ENCODE measurements around the gene CLTRN.

DNA sequence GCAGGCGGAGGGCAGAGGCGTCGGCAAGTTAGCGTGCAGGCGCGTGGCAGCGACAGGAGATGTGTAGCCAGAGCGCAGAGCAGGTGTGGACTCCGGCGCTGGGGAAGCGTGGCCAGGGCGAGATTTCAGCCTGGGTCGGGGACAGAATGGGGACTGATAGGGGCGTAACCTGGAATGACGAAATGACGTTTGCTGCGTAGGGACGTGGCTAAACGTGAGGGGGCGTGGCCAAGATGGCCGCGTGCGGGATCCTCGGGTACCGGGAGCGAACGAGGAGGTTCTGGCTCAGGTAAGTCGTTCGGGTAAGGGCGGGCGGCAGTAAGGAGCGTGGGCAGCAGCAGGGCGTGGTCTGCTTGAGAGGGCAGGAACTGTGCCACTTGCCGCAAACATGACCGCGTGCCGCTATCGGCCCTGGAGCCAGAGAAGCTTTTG lies 10.9 kb upstream of the CLTRN start:
- TF ChIP-seq EZH2 (IDR thresholded peaks at IDR 0.05; ENCODE audit: low read length, unreplicated experiment), result no peak
- TF ChIP-seq, protein P1, sequence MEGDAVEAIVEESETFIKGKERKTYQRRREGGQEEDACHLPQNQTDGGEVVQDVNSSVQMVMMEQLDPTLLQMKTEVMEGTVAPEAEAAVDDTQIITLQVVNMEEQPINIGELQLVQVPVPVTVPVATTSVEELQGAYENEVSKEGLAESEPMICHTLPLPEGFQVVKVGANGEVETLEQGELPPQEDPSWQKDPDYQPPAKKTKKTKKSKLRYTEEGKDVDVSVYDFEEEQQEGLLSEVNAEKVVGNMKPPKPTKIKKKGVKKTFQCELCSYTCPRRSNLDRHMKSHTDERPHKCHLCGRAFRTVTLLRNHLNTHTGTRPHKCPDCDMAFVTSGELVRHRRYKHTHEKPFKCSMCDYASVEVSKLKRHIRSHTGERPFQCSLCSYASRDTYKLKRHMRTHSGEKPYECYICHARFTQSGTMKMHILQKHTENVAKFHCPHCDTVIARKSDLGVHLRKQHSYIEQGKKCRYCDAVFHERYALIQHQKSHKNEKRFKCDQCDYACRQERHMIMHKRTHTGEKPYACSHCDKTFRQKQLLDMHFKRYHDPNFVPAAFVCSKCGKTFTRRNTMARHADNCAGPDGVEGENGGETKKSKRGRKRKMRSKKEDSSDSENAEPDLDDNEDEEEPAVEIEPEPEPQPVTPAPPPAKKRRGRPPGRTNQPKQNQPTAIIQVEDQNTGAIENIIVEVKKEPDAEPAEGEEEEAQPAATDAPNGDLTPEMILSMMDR (conservative IDR thresholded peaks at IDR 0.05; ENCODE audit: low read depth, low read length), result no peak

Data from PC-3 (cell line).